Mucosa of rectum (tissue), 2 donors: ENCODE data around the gene GMPR.

Source experiments
- H3K27ac ChIP-seq, 2 donors: one replicate each; pipeline ENCODE4 v1.7.0; 2013; ENCODE audit warnings: inconsistent platforms in 2 of 2, low read depth in 2 of 2, low read length in 2 of 2
- H3K27me3 ChIP-seq, 2 donors: one replicate each; pipeline ENCODE4 v1.7.0; 2013; ENCODE audit warnings: low read length in 2 of 2; ENCODE audit not compliant: control insufficient read depth in 2 of 2, insufficient read depth in 2 of 2
- H3K36me3 ChIP-seq, 2 donors: one replicate each; pipeline ENCODE4 v1.7.0; 2013; ENCODE audit warnings: low read length in 2 of 2; ENCODE audit not compliant: control insufficient read depth in 2 of 2, insufficient read depth in 2 of 2
- H3K4me1 ChIP-seq, 2 donors: one replicate each; pipeline ENCODE4 v1.7.0; 2013; ENCODE audit warnings: low read length in 2 of 2, mild to moderate bottlenecking in 1 of 2; ENCODE audit not compliant: control insufficient read depth in 2 of 2, insufficient read depth in 2 of 2
- H3K4me3 ChIP-seq, 2 donors: one replicate each; pipeline ENCODE4 v1.7.0; 2013; ENCODE audit warnings: low read length in 2 of 2
- H3K9ac ChIP-seq, 2 donors: one replicate each; pipeline ENCODE4 v1.7.0; 2013; ENCODE audit warnings: low read length in 2 of 2, low read depth in 1 of 2, mild to moderate bottlenecking in 1 of 2
- H3K9me3 ChIP-seq, 2 donors: one replicate each; pipeline ENCODE4 v1.7.0; 2013; ENCODE audit warnings: low read length in 2 of 2; ENCODE audit not compliant: control insufficient read depth in 2 of 2
- donor health status: healthy.
- donor health status: Normal muscosa, but diverticular disease.

Gene GMPR

GRCh38 chr6:16296061-16296670 is 57.8 kb downstream of the GMPR start:
- H3K4me3 ChIP-seq: no peak overlapping the region
- H3K27me3 ChIP-seq: no peaks in the 10 kb centered on the region
- no peaks in the 10 kb centered on the region for H3K36me3 ChIP-seq
- H3K27ac ChIP-seq: no peak overlapping the region
- H3K4me1 ChIP-seq: no peaks in the 10 kb centered on the region
- no peaks in the 10 kb centered on the region for H3K9me3 ChIP-seq
- no peak overlapping the region for H3K9ac ChIP-seq

GRCh38 chr6:16299861-16300260 is 61.5 kb downstream of the GMPR start:
- no peaks in the 10 kb centered on the region for H3K9me3 ChIP-seq
- no peak overlapping the region for H3K9ac ChIP-seq
- H3K4me3 ChIP-seq: no peak overlapping the region
- peaks cover 2 to 8% of the 10 kb centered on the region in 2 donors for H3K36me3 ChIP-seq
- no peaks in the 10 kb centered on the region for H3K4me1 ChIP-seq
- H3K27ac ChIP-seq: no peak overlapping the region
- H3K27me3 ChIP-seq: no peaks in the 10 kb centered on the region

DNA sequence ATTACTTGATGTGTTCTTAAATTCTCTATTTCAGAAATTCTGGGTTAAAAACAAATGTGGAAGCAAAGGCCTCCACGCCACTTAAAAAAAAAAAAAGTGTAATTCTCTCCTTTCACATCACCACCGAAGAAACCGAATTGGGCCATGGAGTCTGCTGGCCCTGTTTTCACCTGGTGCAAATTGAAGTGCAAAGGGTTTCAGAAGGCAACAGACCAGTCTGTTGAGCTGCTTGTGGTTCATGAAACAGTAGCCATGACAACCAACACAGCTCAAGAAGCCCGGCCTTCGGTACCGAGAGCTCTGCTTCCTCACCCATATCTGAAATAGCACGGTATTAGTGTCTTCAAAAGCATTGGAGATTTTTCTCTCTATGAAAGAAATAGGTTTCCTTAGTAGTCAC is 63.1 kb downstream of the GMPR start:
- no peak overlapping the region for H3K4me3 ChIP-seq
- H3K27me3 ChIP-seq: no peaks in the 10 kb centered on the region
- no peaks in the 10 kb centered on the region for H3K9me3 ChIP-seq
- H3K4me1 ChIP-seq: no peaks in the 10 kb centered on the region
- H3K9ac ChIP-seq: no peak overlapping the region
- no peak overlapping the region for H3K27ac ChIP-seq
- H3K36me3 ChIP-seq: peaks cover 8 to 9% of the 10 kb centered on the region in 2 donors

DNA sequence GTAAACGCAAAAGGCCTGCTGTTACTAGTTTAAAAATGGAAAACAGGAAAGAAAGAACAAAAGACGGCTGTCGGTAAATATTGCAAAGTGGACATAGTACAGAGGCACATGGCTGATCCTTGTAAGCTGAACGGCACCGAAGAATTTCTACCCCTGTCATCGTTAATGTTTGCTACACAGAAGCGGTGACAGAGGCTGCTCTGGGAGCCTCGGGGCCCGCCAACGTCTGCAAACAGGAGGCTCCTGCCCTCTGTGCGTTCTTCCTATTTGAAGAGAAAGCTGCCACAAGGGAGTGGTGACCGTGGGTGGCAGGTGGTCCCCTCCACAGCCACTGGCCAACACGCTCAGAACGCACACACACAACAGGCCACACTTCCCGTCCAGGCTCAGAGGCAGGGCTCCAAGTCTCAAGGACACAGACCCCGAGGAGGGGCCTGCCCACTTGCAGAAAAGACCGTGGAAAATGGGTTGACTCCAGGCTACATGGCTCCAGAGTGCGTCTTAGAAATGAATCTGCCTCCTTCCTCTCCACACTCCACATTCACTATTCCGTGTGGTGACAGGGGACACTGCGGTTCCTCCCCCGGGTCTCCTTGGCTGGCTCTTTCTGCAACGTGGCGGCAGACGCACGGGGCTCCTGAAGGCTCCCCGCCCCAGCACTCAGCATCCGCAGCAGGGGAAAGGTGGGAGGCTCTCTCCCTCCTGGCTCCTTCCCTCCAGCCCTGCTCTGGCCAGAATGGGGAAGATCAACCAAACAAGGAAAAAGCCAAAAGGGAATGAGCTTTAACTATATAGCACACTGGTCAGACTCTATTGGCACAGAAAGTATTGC is 64.5 kb downstream of the GMPR start:
- H3K9ac ChIP-seq: no peak overlapping the region
- H3K9me3 ChIP-seq: no peaks in the 10 kb centered on the region
- peaks cover 8 to 9% of the 10 kb centered on the region in 2 donors for H3K36me3 ChIP-seq
- no peak overlapping the region for H3K27ac ChIP-seq
- H3K4me1 ChIP-seq: no peaks in the 10 kb centered on the region
- no peaks in the 10 kb centered on the region for H3K27me3 ChIP-seq
- H3K4me3 ChIP-seq: no peak overlapping the region

DNA sequence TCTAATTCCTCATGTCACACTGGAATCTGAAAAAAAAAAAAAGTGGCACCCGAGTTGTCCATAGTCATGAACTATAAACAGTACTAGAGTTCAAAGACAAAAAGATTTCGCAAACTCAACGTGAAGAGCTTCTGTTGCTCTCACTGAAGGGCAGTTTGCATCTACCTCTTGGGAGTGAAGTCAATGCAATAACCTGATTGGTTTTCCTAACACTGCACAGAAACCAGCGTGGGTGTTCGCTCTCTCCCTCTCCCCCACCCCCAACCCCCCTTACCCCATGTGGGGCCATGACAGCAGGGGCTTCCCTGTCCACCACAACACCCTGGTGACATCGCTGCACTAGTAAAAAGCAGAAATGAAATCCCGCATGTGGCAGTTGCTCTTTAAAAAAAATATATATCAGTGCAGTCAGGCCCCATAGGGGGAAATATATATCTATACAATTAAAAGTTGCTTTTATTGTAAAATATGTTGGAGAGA is 66.9 kb downstream of the GMPR start:
- no peaks in the 10 kb centered on the region for H3K9me3 ChIP-seq
- no peaks in the 10 kb centered on the region for H3K27me3 ChIP-seq
- H3K9ac ChIP-seq: no peak overlapping the region
- H3K27ac ChIP-seq: no peak overlapping the region
- peaks cover 9 to 12% of the 10 kb centered on the region in 2 donors for H3K36me3 ChIP-seq
- no peak overlapping the region for H3K4me3 ChIP-seq
- H3K4me1 ChIP-seq: no peaks in the 10 kb centered on the region

- Histone ChIP-seq H3K4me3 (no peak overlapping the region), H3K9me3 (no peaks in the 10 kb centered on the region), H3K36me3 (peaks cover 9 to 12% of the 10 kb centered on the region in 2 donors), H3K4me1 (no peaks in the 10 kb centered on the region), H3K27me3 (no peaks in the 10 kb centered on the region), H3K9ac (no peak overlapping the region), H3K27ac (no peak overlapping the region)
Measured at GRCh38 chr6:16305788-16306187, 67.4 kb downstream of the GMPR start.

DNA sequence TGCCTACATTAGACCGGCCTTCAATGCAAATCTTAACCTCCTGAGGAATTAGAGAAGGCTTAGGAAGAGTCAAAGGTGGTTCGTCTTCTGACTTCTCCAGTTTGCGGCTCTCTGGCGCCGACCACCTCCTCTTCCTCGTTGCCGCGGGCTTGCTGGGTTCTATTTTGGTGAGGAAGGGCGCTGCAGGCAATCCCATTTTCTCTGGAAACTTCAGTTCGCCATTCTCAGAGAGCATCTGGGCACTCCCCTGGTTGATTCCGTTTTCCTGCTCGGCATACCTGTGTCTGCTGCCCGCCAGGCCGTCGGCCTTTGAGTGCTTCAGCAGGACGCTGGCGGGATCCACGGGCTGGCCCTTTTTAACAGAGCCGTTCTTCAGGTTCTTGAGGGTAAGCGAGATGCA is 67.9 kb downstream of the GMPR start:
- Histone ChIP-seq H3K4me3 (no peak overlapping the region), H3K36me3 (peaks cover 9 to 12% of the 10 kb centered on the region in 2 donors), H3K9me3 (no peaks in the 10 kb centered on the region), H3K4me1 (no peaks in the 10 kb centered on the region), H3K27me3 (no peaks in the 10 kb centered on the region), H3K9ac (no peak overlapping the region), H3K27ac (no peak overlapping the region)

GRCh38 chr6:16311763-16312162 is 73.4 kb downstream of the GMPR start:
- Histone ChIP-seq H3K9ac (no peak overlapping the region), H3K4me3 (no peak overlapping the region), H3K27me3 (no peaks in the 10 kb centered on the region), H3K4me1 (peaks cover 0 to under 1% of the 10 kb centered on the region in 2 donors), H3K27ac (no peak overlapping the region), H3K9me3 (no peaks in the 10 kb centered on the region), H3K36me3 (peaks cover 0 to 4% of the 10 kb centered on the region in 2 donors)

DNA sequence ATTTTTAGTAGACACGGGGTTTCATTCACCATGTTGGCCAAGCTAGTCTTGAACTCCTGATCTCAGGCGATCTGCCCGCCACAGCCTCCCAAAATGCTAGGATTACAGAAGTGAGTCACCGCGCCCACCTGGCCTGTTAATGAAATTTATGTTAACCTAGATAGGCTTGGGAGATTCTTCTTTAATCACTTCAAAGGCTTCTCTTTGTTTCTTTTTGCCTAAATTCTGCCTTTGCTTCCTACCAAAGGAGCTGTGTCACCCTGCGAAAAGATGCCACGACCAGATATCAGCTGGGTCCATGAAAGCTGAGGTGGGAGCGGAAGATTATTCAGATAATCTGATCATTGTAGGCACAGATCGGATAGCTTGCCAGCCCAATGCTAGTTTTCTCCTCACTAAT is 75.3 kb downstream of the GMPR start:
- peaks cover 0 to 2% of the 10 kb centered on the region in 2 donors for H3K4me1 ChIP-seq
- H3K9ac ChIP-seq: no peak overlapping the region
- no peak overlapping the region for H3K4me3 ChIP-seq
- H3K36me3 ChIP-seq: peaks cover 0 to 4% of the 10 kb centered on the region in 2 donors
- no peaks in the 10 kb centered on the region for H3K9me3 ChIP-seq
- H3K27ac ChIP-seq: no peak overlapping the region
- no peaks in the 10 kb centered on the region for H3K27me3 ChIP-seq

- Histone ChIP-seq H3K4me1 (peaks cover under 1 to 2% of the 10 kb centered on the region in 2 donors), H3K27ac (no peak overlapping the region), H3K4me3 (no peak overlapping the region), H3K9ac (no peak overlapping the region), H3K27me3 (no peaks in the 10 kb centered on the region), H3K9me3 (no peaks in the 10 kb centered on the region), H3K36me3 (peaks cover 0 to 3% of the 10 kb centered on the region in 2 donors)
Measured at GRCh38 chr6:16314296-16314695, 75.9 kb downstream of the GMPR start.
